HG02840 (cell line): ENCODE data around the gene BCL11A.
"Not testable (repeated sequence)": the region's sequence is repeated elsewhere in the genome, so short reads cannot be mapped to it uniquely, and the experiment has no call there.

Experiments
- ATAC-seq: cut with Tn5 transposase; IDR thresholded peaks from one replicate; pipeline ENCODE4 v1.9.1; 2021; ENCODE audit warnings: mild to moderate bottlenecking, moderate library complexity, moderate number of reproducible peaks; ENCODE audit not compliant: unreplicated experiment, low FRiP score

The BCL11A gene

DNA sequence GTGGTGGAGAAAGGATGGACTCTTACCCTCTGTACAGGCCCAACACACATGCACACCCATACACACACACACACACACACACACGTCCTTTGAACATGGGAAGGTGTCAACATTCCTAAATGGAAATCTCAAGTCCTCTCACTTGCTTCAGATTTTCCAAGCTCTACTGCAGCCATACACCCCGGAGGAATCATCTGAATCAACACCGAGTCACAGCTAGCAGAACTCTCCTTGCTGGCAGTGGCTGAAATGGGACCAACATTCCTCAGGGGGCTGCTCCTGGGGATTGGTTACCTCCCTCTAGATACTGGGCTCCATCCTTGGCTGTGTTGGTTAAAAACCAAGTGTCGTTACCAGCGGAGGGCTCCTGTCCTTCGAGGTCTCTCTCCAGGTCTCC, 112.7 kb downstream of the BCL11A start:
- no peak for ATAC-seq

GRCh38 chr2:60440079-60440766, 113.2 kb downstream of the BCL11A start:
- ATAC-seq: no peak

GRCh38 chr2:60439219-60439974, 114.1 kb downstream of the BCL11A start:
- ATAC-seq: peak; percentile 97

DNA sequence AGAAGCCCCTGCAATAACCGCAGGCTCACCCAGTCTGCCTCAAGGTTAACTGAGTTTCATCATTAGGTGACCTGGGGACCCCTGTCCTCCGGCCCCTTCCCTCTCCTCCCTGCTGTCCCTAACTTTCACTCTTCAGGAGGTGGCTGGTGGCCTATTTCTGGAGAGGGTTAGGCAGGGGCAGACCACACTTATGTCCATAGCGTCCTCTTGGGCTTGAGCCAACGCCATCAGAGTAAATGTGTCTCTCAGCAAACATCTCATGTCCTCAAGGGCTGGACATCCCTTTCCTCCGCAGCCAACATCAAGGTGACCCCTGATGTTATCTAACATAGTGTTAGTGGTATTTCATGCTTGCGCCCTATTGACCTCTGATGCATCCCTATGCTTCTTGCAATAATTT, 114.8 kb downstream of the BCL11A start:
- ATAC-seq: no peak

- ATAC-seq: no peak
These were observed 115.3 kb downstream of the BCL11A start for GRCh38 chr2:60438131-60438530.

DNA sequence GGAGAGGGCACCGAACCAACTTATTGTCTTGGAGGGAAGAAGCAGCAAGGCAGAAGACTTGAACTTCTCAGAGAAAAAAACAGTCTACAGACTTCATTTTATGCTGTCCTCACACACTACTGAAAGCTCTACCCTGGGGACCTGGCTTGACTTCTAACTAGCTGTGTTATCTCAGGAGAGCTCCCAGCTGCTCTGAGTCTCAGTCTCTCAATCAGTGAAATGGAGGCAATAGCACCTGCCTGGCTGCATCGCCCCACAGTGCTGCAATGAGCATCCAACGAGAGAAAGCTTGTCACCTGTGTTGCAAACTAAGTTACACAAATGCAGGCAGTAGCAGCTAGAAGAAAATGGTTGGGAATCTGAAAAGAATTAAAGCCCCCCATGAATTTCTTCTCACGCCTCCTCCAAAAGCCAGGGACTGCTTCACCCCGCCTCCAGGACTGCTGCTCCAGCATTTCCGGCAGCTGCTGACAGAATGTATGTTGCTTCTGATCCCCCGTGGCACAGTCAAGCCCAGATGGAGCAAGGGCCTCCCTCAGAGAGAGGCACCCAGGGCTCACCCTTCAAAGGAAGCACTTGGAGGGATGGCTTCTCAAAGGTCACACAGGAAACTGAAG, 116.3 kb downstream of the BCL11A start:
- no peak for ATAC-seq

DNA sequence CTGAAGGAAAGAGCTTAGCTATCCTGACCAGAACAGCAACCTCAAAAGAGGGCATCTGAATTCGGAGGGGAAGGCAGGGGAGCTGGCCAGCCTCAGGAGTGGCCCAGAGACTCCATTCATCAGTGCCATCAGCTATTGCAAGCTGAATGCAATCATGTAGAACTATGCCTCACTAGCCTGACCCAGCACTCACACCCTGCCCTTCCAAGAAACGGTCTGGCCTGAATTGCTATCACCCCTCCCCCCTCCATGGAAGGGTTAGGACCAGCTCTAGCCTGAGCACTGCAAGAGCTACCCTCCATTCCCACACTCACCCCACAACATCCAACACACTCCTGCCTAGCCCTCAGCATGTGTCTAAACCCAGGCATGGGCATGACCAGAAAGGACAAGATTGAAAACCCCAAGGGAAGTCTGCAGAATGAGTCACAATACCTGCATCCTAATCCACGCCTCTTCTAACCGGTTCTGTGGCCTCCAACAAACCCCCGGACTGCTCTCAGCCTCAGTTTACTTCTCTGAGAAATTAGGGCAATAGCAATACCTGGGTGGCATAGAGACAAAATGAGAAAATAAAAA, 120.3 kb downstream of the BCL11A start:
- ATAC-seq: no peak

- no peak for ATAC-seq
These were observed 121.3 kb downstream of the BCL11A start for GRCh38 chr2:60432035-60432601.

- no peak for ATAC-seq
These were observed 123.8 kb downstream of the BCL11A start for GRCh38 chr2:60429681-60430080.

- no peak for ATAC-seq
These were observed 126.6 kb downstream of the BCL11A start for GRCh38 chr2:60426880-60427279.

GRCh38 chr2:60426341-60426740, 127.1 kb downstream of the BCL11A start:
- no peak for ATAC-seq

DNA sequence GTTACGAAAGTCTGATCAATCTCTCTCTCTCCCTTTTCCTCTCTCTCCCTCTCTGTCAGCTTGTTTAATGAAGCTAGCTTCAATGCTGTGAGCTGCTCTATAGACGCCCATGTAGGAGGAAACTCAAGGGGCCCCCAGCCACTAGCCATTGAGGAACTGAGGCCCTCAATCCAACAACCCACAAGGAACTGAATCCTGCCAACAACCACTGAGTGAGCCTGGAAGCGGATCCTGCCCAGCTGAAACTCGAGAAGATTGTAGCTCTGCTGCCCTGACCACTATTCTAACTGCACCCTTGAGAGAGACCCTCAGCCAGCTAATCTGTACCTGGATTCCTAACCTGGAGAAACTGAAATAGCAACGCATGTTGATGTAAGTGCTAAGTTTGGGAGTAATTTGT, 129.2 kb downstream of the BCL11A start:
- ATAC-seq: no peak

DNA sequence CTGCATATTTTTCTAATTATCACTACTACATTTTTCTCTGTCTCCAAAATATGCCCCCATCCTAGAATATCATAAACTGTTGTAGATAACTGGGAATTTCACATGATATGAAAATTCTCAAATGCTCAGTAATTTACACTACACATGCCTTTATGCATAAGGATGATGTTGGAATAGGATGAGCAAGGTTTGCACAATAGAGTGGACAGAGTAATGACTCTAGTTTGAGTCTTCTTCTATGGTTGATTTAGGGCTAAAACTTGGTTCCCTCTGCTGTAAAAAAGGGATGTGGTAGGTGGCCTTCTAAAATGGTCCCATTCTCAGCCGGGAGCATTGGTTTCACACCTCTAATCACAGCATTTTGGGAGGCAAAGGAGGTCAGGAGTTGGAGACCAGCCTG, 129.9 kb downstream of the BCL11A start:
- ATAC-seq: no peak

DNA sequence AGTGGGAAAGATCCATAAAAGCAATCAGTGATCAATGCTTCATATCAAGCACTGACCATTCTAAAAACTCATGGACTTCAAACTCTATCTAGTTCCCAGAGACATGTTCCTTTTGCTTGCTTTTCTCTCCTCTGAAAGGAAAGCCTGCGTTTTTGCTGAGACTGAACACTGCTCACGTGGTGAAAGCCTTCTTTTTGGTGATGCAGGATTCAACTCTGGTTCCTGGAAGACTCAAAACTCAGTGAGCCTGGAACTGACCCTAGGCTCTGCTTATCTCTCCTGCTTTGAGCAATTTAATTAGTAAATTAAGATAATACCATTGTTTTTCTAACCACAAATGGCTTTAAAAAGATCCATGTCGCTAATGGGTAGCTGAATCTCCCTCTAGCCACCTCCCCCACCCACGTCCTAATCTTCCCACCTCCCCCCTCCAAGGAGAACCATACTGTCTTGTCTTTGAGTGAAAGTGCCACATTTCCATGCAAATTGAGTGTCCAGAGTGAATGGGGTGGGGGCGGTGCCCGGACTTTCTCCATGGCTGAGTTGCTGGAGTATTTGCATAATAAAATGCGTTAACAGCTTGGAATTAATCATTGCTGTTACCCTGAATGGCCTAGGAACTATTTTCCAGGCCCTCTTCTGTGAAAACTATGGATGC, 130.5 kb downstream of the BCL11A start:
- no peak for ATAC-seq

GRCh38 chr2:60417210-60417609, 136.2 kb downstream of the BCL11A start:
- not testable (repeated sequence) for ATAC-seq

- ATAC-seq: no peak
These were observed 137.0 kb downstream of the BCL11A start for GRCh38 chr2:60416221-60417008.

GRCh38 chr2:60415814-60416213, 137.6 kb downstream of the BCL11A start:
- no peak for ATAC-seq

DNA sequence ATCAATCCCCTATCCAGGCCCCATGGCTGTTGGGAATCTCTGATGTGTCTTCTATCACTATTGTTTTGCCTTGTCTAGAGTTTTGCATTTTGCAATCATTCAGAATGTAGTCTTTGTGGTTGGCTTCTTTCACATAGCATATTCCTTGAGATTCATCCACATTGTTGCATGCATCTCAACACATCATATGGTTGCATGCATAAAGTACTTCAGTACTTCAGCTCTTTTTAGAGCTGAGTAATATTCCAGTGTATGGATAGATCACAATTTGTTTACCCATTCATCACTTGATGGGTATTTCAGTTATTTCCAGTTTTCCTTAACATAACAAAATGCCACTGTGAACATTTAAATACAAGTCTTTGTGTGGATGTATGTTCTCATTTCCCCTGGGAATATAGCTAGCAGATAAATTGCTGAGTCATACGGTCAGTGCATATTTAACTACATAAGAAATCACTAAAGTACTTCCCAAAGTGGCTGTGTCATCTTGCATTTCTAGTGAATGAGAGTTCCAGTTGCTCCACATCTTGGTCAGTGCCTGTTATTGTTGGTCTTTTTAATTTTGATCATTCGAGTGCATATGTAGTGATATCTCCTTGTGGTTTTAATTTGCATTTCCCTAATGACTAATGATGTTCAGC, 138.8 kb downstream of the BCL11A start:
- ATAC-seq: no peak

- no peak for ATAC-seq
These were observed 139.7 kb downstream of the BCL11A start for GRCh38 chr2:60413814-60414168.
